Smooth muscle cell (in vitro differentiated cells): ENCODE data around the gene DNAL4. TPM values are rescaled to one million over a fixed set of nuclear protein-coding genes. Genes with fewer than 3 reads are reported as not detected.

Experiments
- DNase-seq: peaks from one replicate; lab custom pipeline; 2025; ENCODE audit not compliant: unreplicated experiment; lab: John Stamatoyannopoulos, UW
- H2AFZ ChIP-seq: fragments of 200-600 bp; sonication (generic); 2 replicates; pipeline ENCODE4 v1.6.0; 2016; ENCODE audit warnings: antibody characterized with exemption, low read depth, mild to moderate bottlenecking
- H3F3A ChIP-seq: fragments of 200-600 bp; sonication (generic); 2 replicates; pipeline ENCODE4 v1.6.0; 2017; ENCODE audit warnings: antibody characterized with exemption, low read depth
- H3K27ac ChIP-seq: fragments of 200-600 bp; sonication (generic); 2 replicates; pipeline ENCODE4 v1.5.1; 2016; ENCODE audit warnings: low read depth, mild to moderate bottlenecking
- H3K27me3 ChIP-seq: fragments of 200-600 bp; sonication (generic); 2 replicates; pipeline ENCODE4 v1.6.1; 2016; ENCODE audit warnings: low read depth, mild to moderate bottlenecking
- H3K36me3 ChIP-seq: fragments of 200-600 bp; sonication (generic); 2 replicates; pipeline ENCODE4 v1.5.1; 2016; ENCODE audit warnings: low read depth
- H3K4me1 ChIP-seq: fragments of 200-600 bp; sonication (generic); 2 replicates; pipeline ENCODE4 v1.5.1; 2016; ENCODE audit warnings: low read depth
- H3K4me2 ChIP-seq: fragments of 200-600 bp; sonication (generic); 2 replicates; pipeline ENCODE4 v1.6.0; 2016; ENCODE audit warnings: mild to moderate bottlenecking
- H3K4me3 ChIP-seq: fragments of 200-600 bp; sonication (generic); 2 replicates; pipeline ENCODE4 v1.5.1; 2016; ENCODE audit warnings: mild to moderate bottlenecking
- H3K79me2 ChIP-seq: fragments of 200-600 bp; sonication (generic); 2 replicates; pipeline ENCODE4 v1.6.0; 2016; ENCODE audit warnings: low read depth, mild to moderate bottlenecking
- H3K9ac ChIP-seq: fragments of 200-600 bp; sonication (generic); 2 replicates; pipeline ENCODE4 v1.6.0; 2016; ENCODE audit warnings: low read depth
- H3K9me3 ChIP-seq: fragments of 200-600 bp; sonication (generic); replicated peaks from 2 replicates; pipeline ENCODE4 v1.5.1; 2016; ENCODE audit warnings: low read depth
- H4K20me1 ChIP-seq: fragments of 200-600 bp; sonication (generic); 2 replicates; pipeline ENCODE4 v1.6.0; 2016; ENCODE audit warnings: low read depth
- CTCF ChIP-seq: fragments of 200-600 bp; sonication (generic); IDR thresholded peaks from 2 replicates; pipeline ENCODE4 v1.5.1; 2017; ENCODE audit warnings: borderline replicate concordance, mild to moderate bottlenecking, antibody characterized with exemption; ENCODE audit not compliant: insufficient read depth, poor library complexity, severe bottlenecking
- WGBS: methylation state at CpG from one replicate; pipeline ENCODE4 v1.1.7; 2016; ENCODE audit warnings: low lambda C conversion rate; 5-methylcytosine and 5-hydroxymethylcytosine counted together
- polyA plus RNA-seq: library from polyadenylated mRNA; unstranded; fragments of >200 nt; fragmentation: Nextera tagmentation; extraction: Ambion mirVana; gene quantifications from 2 replicates; pipeline ENCODE4 v1.2.1, GENCODE V29; 2016
- total RNA-seq: library from RNA; depleted of rRNA; stranded (reverse); fragments of >200 nt; gene quantifications from 2 replicates; pipeline ENCODE4 v1.2.3, GENCODE V29; 2014

The DNAL4 gene
- total and polyA plus RNA-seq, 2 experiments from 2014 or later, result 13.5 to 29.7 TPM

- no peak for DNase-seq
- Histone ChIP-seq H3K36me3 (peaks cover 5% of the 10 kb centered on the region), H3K27ac (no peak overlapping the region), H2AFZ (no peak overlapping the region), H3K4me2 (no peak overlapping the region), H3K9ac (no peak overlapping the region), H3K27me3 (no peaks in the 10 kb centered on the region), H3K79me2 (no peaks in the 10 kb centered on the region), H3K9me3 (no peaks in the 10 kb centered on the region), H3K4me3 (no peak overlapping the region), H4K20me1 (peaks cover 7% of the 10 kb centered on the region), H3K4me1 (no peaks in the 10 kb centered on the region), H3F3A (no peaks in the 10 kb centered on the region)
- no peak for TF ChIP-seq CTCF
- 95% methylated on average over 8 of the region's 8 CpGs for WGBS
These were observed 60.1 kb downstream of the DNAL4 start for GRCh38 chr22:38733724-38734381.

GRCh38 chr22:38733329-38733723, 60.6 kb downstream of the DNAL4 start:
- Histone ChIP-seq H3K9me3 (no peaks in the 10 kb centered on the region), H2AFZ (no peak overlapping the region), H3K9ac (no peak overlapping the region), H3K36me3 (peaks cover 5% of the 10 kb centered on the region), H3F3A (no peaks in the 10 kb centered on the region), H3K4me1 (no peaks in the 10 kb centered on the region), H3K79me2 (no peaks in the 10 kb centered on the region), H3K4me3 (no peak overlapping the region), H3K27ac (no peak overlapping the region), H3K4me2 (no peak overlapping the region), H4K20me1 (peaks cover 7% of the 10 kb centered on the region), H3K27me3 (no peaks in the 10 kb centered on the region)
- TF ChIP-seq CTCF, result peak; percentile 67
- WGBS, result 67% methylated on average over 4 of the region's 4 CpGs
- no peak for DNase-seq

GRCh38 chr22:38732251-38732815, 61.6 kb downstream of the DNAL4 start:
- Histone ChIP-seq H3K4me2 (no peak overlapping the region), H3K4me3 (no peak overlapping the region), H3K27me3 (no peaks in the 10 kb centered on the region), H3F3A (no peaks in the 10 kb centered on the region), H3K9ac (no peak overlapping the region), H4K20me1 (peaks cover 7% of the 10 kb centered on the region), H3K27ac (no peak overlapping the region), H3K79me2 (no peaks in the 10 kb centered on the region), H3K9me3 (no peaks in the 10 kb centered on the region), H3K36me3 (peaks cover 5% of the 10 kb centered on the region), H2AFZ (no peak overlapping the region), H3K4me1 (no peaks in the 10 kb centered on the region)
- WGBS, result 95% methylated on average over 13 of the region's 13 CpGs
- no peak for TF ChIP-seq CTCF
- DNase-seq, result no peak

- H3K4me2 ChIP-seq, result no peak overlapping the region
- no peaks in the 10 kb centered on the region for H3K27me3 ChIP-seq
- no peaks in the 10 kb centered on the region for H3K79me2 ChIP-seq
- no peaks in the 10 kb centered on the region for H3K9me3 ChIP-seq
- peaks cover 5% of the 10 kb centered on the region for H3K36me3 ChIP-seq
- no peak for TF ChIP-seq CTCF
- H3K9ac ChIP-seq, result no peak overlapping the region
- H3K27ac ChIP-seq, result no peak overlapping the region
- no peak overlapping the region for H3K4me3 ChIP-seq
- H2AFZ ChIP-seq, result no peak overlapping the region
- no peaks in the 10 kb centered on the region for H3K4me1 ChIP-seq
- no peaks in the 10 kb centered on the region for H3F3A ChIP-seq
- WGBS, result 92% methylated on average over 6 of the region's 6 CpGs
- H4K20me1 ChIP-seq, result peaks cover 7% of the 10 kb centered on the region
- DNase-seq, result no peak
These were observed 62.2 kb downstream of the DNAL4 start for GRCh38 chr22:38731703-38732161.
